ENCODE measurements around the gene SLFN12L.

Gene SLFN12L

DNA sequence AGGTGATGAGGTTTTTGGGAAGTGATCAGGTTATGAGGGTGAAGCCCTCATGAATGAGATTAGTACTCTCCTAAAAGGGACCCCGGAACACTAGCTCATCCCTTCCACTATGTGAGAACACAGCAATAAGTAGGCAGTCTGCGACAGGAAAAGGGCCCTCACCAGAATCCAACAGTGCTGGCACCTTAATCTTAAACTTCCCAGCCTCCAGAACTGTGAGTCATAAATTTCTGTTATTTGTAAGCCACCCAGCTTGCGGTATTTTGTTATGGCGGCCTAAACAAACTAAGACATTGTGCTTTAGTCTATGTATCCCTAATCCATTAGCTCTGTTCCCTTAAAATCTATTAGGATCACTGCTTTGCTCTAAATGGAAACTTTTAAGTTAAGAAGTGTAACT lies 113.7 kb downstream of the SLFN12L start:
- no peak for DNase-seq
